Measurements from ENCODE around the gene WWOX.

GRCh38 chr16:78992001-78992400, 892.5 kb downstream of the WWOX start:
- TF ChIP-seq POLR2A (IDR thresholded peaks at IDR 0.05; ENCODE audit: low read length) (no peak), GATA1 (IDR thresholded peaks at IDR 0.05; ENCODE audit: low read depth, low read length) (no peak)
